Ectodermal cell (in vitro differentiated cells): ENCODE results near the gene CCDC198.

ENCODE experiments used
- H3K27ac ChIP-seq: 2 replicates; pipeline ENCODE4 v1.7.0; 2013; ENCODE audit warnings: mild to moderate bottlenecking, low read depth, low read length; ENCODE audit not compliant: insufficient read depth, poor library complexity, severe bottlenecking
- H3K27me3 ChIP-seq: 2 replicates; pipeline ENCODE4 v1.7.0; 2013; ENCODE audit warnings: mild to moderate bottlenecking, low read length; ENCODE audit not compliant: insufficient read depth, control insufficient read depth, poor library complexity, severe bottlenecking
- H3K36me3 ChIP-seq: one replicate; pipeline ENCODE4 v1.7.0; 2013; ENCODE audit warnings: low read length; ENCODE audit not compliant: control insufficient read depth, insufficient read depth
- H3K4me1 ChIP-seq: one replicate; pipeline ENCODE4 v1.7.0; 2013; ENCODE audit warnings: low read length; ENCODE audit not compliant: control insufficient read depth, insufficient read depth
- H3K4me3 ChIP-seq: 2 replicates; pipeline ENCODE4 v1.7.0; 2013; ENCODE audit warnings: low read depth, low read length, control low read depth; ENCODE audit not compliant: insufficient read depth
- H3K9me3 ChIP-seq: 2 replicates; pipeline ENCODE4 v1.7.0; 2013; ENCODE audit warnings: mild to moderate bottlenecking, low read length, moderate library complexity; ENCODE audit not compliant: control insufficient read depth
- WGBS, 2 experiments: methylation state at CpG; one replicate each; pipeline ENCODE4 v1.1.7; 2013; ENCODE audit warnings: missing lambda C conversion rate in 2 of 2; 5-methylcytosine and 5-hydroxymethylcytosine counted together

Gene CCDC198

DNA sequence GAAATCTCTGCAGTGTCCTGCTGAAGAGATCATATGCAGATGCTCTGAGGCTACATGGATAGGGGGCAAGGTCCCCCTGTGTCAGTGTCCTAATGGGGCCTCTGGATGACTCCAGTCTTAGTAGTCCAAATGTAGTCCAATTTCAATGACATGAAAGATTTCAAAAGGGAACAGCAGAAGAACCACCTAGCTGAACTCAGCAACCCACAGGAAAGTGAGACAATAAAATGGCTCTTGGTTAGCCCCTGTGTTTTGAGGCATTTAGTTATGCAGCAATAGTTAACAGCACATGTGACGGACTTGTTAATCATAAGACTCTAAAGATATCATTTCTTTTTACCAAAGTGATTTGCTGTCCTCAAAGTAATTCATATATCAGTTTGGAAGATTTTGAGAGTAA is 22.7 kb downstream of the CCDC198 start:
- 83 to 100% methylated on average over 1 of the region's 1 CpG for whole genome bisulfite sequencing, 2 experiments
- H3K36me3 ChIP-seq = no peaks in the 10 kb centered on the region
- no peak overlapping the region for H3K27ac ChIP-seq
- H3K4me1 ChIP-seq = no peaks in the 10 kb centered on the region
- no peaks in the 10 kb centered on the region for H3K9me3 ChIP-seq
- H3K4me3 ChIP-seq = no peak overlapping the region
- H3K27me3 ChIP-seq = no peaks in the 10 kb centered on the region

DNA sequence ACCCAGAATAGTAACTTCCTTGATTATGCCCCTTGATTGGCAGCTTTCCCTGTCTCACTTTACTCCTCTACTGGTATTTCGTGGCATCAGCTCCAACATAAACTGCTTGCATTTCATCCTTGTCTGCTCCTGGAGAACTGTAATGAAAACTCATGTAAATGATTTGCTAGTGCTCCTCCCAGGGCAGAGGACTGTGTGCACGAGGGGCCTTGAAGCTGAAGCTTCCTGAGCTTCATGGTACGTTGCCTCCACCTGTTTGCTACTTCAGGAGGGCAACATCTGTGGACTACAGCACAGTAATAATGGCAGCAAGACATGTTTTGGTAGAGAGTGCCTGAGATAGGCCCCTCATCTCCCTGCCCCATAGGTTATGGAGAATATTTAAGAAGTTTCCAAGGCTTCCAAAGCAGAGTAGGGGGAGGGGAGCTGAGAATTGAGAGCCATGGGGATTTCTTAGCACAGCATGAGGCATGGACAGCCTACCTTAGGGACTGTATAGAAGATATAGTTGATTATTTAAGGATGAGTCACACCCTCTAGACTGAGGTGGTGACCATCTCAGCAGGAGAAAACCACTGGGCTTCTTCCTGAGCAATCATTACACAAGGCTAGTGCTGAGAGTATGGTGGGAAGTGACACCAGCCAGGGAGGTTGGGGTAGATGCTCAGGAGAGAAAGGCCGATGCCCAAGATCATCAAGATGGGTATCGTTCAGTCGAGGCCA is 29.5 kb downstream of the CCDC198 start:
- Histone ChIP-seq H3K36me3 (no peaks in the 10 kb centered on the region), H3K27ac (no peak overlapping the region), H3K27me3 (no peaks in the 10 kb centered on the region), H3K9me3 (no peaks in the 10 kb centered on the region), H3K4me1 (no peaks in the 10 kb centered on the region), H3K4me3 (no peak overlapping the region)
- 91 to 92% methylated on average over 6 of the region's 6 CpGs for WGBS, 2 experiments

DNA sequence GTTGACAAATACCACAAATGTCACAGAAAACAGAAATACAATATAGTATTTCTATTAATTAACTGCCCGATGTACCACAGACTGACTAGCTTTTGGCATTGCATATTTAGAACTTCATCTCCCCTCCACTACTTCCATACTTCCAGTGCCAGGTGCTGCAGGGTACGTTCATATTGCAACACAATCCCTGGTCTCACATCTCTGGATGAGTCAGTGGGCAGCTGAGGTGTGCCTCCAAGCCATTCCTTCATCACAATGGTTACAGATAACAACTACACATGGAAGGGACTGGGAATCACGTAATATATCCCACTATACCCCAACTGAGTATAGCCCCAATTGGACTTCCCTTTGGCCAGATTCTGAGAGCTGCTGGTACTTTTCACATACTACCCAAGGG is 31.1 kb downstream of the CCDC198 start:
- no peaks in the 10 kb centered on the region for H3K4me1 ChIP-seq
- H3K36me3 ChIP-seq = no peaks in the 10 kb centered on the region
- H3K4me3 ChIP-seq = no peak overlapping the region
- H3K27ac ChIP-seq = no peak overlapping the region
- no peaks in the 10 kb centered on the region for H3K27me3 ChIP-seq
- 95% methylated on average over 3 of the region's 3 CpGs for WGBS, 2 experiments
- H3K9me3 ChIP-seq = no peaks in the 10 kb centered on the region

DNA sequence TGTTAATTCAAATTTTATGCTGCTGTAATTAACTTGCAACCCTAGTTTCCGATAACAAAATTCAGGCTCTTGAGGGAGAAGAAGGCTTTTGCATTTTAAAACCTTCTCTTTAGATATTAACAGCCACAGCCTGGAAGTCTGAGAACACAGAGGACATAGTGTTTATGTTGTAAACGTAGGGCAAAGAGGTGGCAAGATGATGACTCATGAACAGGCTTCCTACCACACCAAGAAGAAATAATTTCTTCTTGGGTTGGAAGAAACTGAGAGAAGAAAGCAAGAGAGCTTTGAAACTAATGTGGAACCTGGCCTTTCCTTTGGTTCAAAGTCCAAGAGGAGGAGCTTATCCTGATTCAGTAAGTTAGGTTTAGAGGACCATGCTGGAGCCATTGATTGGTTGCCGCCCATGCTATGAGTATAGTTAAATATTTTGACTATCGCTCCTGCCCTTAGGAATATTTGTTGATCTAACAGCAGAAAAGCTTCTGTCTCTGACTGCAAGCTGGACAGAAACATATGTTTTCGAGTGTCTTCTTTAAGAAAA is 31.8 kb downstream of the CCDC198 start:
- no peaks in the 10 kb centered on the region for H3K36me3 ChIP-seq
- H3K4me3 ChIP-seq = no peak overlapping the region
- no peaks in the 10 kb centered on the region for H3K9me3 ChIP-seq
- no peak overlapping the region for H3K27ac ChIP-seq
- H3K27me3 ChIP-seq = no peaks in the 10 kb centered on the region
- WGBS, 2 experiments = 93 to 94% methylated on average over 4 of the region's 5 CpGs
- no peaks in the 10 kb centered on the region for H3K4me1 ChIP-seq

DNA sequence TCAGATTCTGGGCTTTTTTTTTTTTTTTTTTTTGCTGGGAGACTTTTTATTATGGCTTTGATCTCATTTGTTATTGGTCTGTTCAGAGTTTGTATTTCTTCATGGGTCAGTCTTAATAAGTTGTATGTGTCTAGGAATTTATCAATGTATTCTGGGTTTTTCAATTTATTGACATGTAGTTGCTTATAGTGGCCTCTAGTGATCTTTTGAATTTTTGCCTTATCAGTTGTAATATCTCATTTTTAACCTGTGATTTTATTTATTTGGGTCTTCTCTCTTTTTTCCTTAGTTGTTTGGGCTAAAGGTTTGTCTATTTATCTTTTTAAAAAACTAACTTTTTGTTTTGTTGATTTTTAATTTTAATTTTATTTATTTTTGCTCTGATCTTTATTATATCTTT is 57.7 kb downstream of the CCDC198 start:
- Histone ChIP-seq H3K27ac (no peak overlapping the region), H3K4me1 (no peaks in the 10 kb centered on the region), H3K36me3 (no peaks in the 10 kb centered on the region), H3K4me3 (no peak overlapping the region), H3K27me3 (no peaks in the 10 kb centered on the region), H3K9me3 (no peaks in the 10 kb centered on the region)

DNA sequence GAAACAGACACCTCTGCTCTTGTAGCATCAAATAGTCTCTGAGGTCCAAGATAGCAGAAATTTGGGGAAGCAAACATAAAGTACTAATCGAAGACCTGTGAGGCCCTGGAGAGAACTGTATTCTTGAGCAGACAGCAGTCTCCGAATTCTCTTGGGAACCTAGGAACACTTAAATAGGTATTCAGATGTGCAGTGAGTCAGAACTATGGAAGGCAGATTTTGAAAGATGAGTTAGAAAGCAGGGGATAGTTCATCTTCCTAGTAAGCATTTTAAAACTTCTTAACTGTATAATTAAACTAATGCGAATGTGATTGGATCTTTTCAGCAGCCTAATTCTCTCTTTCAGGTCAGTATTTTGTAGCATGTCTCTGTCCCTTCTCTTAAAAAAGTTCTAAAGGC is 72.7 kb downstream of the CCDC198 start:
- Histone ChIP-seq H3K36me3 (no peaks in the 10 kb centered on the region), H3K27ac (no peak overlapping the region), H3K4me3 (no peak overlapping the region), H3K9me3 (no peaks in the 10 kb centered on the region), H3K27me3 (no peaks in the 10 kb centered on the region), H3K4me1 (no peaks in the 10 kb centered on the region)
- 92 to 98% methylated on average over 3 of the region's 3 CpGs for WGBS, 2 experiments

DNA sequence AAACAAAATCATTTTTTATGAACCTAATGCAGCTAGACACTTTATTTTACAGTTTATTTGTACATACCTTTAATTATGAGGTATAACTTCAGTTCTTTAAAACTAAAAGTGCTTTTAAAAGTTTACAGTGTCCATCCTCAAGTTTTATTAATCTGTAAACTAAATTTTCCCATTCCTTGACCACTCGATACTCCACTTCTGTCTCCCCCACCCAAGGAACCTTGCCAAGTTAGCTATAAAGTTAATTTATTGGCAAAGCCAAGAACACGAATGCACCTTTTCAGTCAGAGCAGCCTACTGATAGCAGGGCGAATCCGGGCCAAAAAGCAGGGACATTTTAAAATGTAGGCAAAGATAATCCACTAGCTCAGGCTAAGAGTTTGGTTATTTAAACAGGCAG is 73.6 kb downstream of the CCDC198 start:
- Histone ChIP-seq H3K9me3 (no peaks in the 10 kb centered on the region), H3K36me3 (no peaks in the 10 kb centered on the region), H3K27ac (no peak overlapping the region), H3K4me3 (no peak overlapping the region), H3K4me1 (no peaks in the 10 kb centered on the region), H3K27me3 (no peaks in the 10 kb centered on the region)
- WGBS, 2 experiments = 94 to 97% methylated on average over 4 of the region's 4 CpGs
